Cardiac fibroblast (primary cell): ENCODE results near the gene MSX2.

Experiments used
- DNase-seq, 2 donors: peaks; one replicate each; pipeline versions ENCODE4 v3.0.0 to v3.0.0-alpha.2; 2010; ENCODE audit warnings: low read depth in 2 of 2
- H3K4me3 ChIP-seq, 2 donors: replicated peaks in 1 of 2; 1 replicate in 1 of 2; 2 replicates in 1 of 2; pipeline ENCODE4 v1.5.1; 2011; ENCODE audit warnings: low read depth in 2 of 2, low read length in 2 of 2, mild to moderate bottlenecking in 2 of 2, moderate library complexity in 1 of 2
- TF ChIP-seq, protein P1 (sequence below): IDR thresholded peaks from one replicate; pipeline ENCODE4 v1.5.1; 2011; ENCODE audit warnings: low read depth, mild to moderate bottlenecking, low read length, inconsistent platforms

MSX2 gene

GRCh38 chr5:174688441-174689354 is 35.7 kb upstream of the MSX2 start:
- no peak overlapping the region for H3K4me3 ChIP-seq
- DNase-seq = no peak
- TF ChIP-seq, protein P1, sequence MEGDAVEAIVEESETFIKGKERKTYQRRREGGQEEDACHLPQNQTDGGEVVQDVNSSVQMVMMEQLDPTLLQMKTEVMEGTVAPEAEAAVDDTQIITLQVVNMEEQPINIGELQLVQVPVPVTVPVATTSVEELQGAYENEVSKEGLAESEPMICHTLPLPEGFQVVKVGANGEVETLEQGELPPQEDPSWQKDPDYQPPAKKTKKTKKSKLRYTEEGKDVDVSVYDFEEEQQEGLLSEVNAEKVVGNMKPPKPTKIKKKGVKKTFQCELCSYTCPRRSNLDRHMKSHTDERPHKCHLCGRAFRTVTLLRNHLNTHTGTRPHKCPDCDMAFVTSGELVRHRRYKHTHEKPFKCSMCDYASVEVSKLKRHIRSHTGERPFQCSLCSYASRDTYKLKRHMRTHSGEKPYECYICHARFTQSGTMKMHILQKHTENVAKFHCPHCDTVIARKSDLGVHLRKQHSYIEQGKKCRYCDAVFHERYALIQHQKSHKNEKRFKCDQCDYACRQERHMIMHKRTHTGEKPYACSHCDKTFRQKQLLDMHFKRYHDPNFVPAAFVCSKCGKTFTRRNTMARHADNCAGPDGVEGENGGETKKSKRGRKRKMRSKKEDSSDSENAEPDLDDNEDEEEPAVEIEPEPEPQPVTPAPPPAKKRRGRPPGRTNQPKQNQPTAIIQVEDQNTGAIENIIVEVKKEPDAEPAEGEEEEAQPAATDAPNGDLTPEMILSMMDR = no peak

GRCh38 chr5:174690271-174690670 is 34.1 kb upstream of the MSX2 start:
- DNase-seq = peak; percentile 4 to 6
- TF ChIP-seq, protein P1 = no peak
- no peak overlapping the region for H3K4me3 ChIP-seq

DNA sequence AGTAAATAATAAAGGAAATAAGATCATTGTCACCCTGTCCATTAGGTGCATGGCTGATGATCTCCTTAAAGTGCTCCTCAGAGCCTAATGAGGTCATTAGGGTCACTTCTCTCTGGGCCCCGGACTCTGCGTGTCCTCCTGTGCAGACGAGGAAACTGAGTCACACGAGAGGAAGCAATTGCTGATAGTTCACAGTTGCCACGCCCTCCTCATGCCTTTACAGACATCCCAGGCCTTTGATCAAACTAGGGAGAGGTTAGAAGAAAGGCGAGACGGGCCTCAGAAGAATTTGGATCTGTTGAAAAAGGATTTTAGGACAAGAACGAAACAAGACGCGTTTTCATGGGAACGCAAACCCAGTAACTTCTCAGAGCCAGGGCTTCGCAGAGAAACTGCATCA is 32.0 kb upstream of the MSX2 start:
- H3K4me3 ChIP-seq = no peak overlapping the region
- TF ChIP-seq, protein P1 = no peak
- no peak for DNase-seq

DNA sequence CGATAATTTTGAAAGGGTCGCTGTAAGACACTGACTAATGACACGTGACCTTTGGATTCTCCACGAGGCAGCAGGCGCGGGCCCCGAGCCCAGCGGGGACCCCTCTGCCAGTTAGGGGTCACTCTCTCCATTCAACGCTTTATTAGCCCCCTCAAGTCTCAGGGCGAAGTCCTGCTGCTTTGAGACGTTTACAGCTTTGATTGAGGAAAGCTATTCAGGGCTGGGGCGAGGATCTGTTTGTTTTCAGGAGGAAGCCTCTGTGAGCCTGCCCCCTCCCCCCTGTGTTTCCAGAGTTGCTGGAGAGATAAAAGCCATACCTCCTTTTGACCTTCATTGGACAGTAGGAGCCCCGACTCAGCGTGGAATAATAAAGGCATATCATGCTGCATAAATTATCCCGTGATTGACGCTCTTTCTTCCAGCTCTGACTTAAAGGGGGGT is 31.4 kb upstream of the MSX2 start:
- DNase-seq = no peak
- H3K4me3 ChIP-seq = no peak overlapping the region
- TF ChIP-seq, protein P1 = no peak

- TF ChIP-seq, protein P1 = no peak
- H3K4me3 ChIP-seq = no peak overlapping the region
- DNase-seq = no peak
Measured at GRCh38 chr5:174693697-174694385, 30.5 kb upstream of the MSX2 start.

DNA sequence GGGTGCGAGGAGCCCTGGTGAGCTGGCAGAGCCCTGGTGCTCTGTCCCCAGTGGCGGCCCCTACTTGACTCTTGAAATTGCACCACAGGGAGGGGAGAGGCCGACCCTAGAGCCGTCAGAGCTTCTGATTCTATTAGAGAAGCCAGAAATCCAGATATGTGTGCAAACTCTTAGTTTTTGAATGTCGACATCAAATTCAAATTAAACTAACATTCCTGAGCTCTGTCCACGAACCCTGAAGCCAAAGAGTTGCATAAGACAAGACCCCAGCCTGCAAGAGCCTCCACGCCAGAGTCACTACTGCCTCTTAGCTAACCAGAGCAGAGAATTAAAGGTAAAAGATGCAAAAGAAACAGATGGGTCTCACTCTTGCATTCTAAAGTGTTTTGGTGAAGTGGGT is 29.8 kb upstream of the MSX2 start:
- no peak for DNase-seq
- no peak overlapping the region for H3K4me3 ChIP-seq
- TF ChIP-seq, protein P1 = no peak
